ENCODE data around the gene TBP. TPM values are rescaled to one million over a fixed set of nuclear protein-coding genes. Genes with fewer than 3 reads are reported as not detected.

Gene TBP
- total RNA-seq, 3 donors from 2014 or later (not counting 1 experiment from before 2014, with no cell fraction given), result 13.0 to 18.4 (median 14.2) TPM

DNA sequence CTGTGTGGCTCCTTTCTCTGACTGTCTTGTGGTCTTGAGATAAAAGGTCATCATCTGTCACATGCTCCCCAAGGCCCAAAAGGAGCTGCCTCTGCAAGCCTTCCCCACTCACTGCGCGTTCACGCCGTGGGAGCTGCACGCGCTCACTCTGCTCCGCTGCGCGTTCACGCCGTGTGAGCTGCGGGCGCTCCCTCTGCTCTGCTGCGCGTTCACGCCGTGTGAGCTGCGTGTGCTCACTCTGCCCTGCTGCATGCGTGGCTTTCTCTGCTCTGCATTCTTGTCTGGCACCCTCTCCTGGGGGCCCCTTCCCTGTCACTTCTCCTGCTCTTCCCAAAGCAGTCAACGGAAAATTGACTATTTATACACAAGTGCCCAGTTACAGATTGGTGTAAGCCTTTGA, 43.5 kb upstream of the TBP start:
- no peak for DNase-seq
- Histone ChIP-seq H3K4me1 (ENCODE audit: control insufficient read depth, insufficient read depth, low read length) (no peaks in the 10 kb centered on the region), H3K36me3 (ENCODE audit: control insufficient read depth, insufficient read depth, low read length) (no peaks in the 10 kb centered on the region), H3K4me3 (ENCODE audit: low read length) (no peak overlapping the region), H3K27ac (ENCODE audit: low read length) (no peak overlapping the region), H3K9me3 (ENCODE audit: control insufficient read depth, insufficient read depth, low read length) (no peaks in the 10 kb centered on the region), H3K27me3 (ENCODE audit: control insufficient read depth, insufficient read depth, low read length) (no peaks in the 10 kb centered on the region)
- H3K36me3 Mint-ChIP-seq, result no peaks in the 10 kb centered on the region
- H3K27ac Mint-ChIP-seq, result no peak overlapping the region
- peaks cover 26 to 29% of the 10 kb centered on the region in 2 donors for H3K27me3 Mint-ChIP-seq (ENCODE audit: low read depth in 2 of 2)
- H3K9me3 Mint-ChIP-seq, result no peaks in the 10 kb centered on the region
- ATAC-seq, result no peak
- H3K4me1 Mint-ChIP-seq, result no peaks in the 10 kb centered on the region
- no peak overlapping the region for H3K4me3 Mint-ChIP-seq
- 96% methylated on average over 20 of the region's 20 CpGs for WGBS (ENCODE audit: insufficient coverage)
- TF ChIP-seq, protein P1, sequence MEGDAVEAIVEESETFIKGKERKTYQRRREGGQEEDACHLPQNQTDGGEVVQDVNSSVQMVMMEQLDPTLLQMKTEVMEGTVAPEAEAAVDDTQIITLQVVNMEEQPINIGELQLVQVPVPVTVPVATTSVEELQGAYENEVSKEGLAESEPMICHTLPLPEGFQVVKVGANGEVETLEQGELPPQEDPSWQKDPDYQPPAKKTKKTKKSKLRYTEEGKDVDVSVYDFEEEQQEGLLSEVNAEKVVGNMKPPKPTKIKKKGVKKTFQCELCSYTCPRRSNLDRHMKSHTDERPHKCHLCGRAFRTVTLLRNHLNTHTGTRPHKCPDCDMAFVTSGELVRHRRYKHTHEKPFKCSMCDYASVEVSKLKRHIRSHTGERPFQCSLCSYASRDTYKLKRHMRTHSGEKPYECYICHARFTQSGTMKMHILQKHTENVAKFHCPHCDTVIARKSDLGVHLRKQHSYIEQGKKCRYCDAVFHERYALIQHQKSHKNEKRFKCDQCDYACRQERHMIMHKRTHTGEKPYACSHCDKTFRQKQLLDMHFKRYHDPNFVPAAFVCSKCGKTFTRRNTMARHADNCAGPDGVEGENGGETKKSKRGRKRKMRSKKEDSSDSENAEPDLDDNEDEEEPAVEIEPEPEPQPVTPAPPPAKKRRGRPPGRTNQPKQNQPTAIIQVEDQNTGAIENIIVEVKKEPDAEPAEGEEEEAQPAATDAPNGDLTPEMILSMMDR (IDR thresholded peaks at IDR 0.05), result no peak
- intact Hi-C loops (cut with micrococcal nuclease), result loop anchor here (10.0 kb wide), 1 partner anchor 216 kb away; the partner anchor contains the start of gene DLL1

DNA sequence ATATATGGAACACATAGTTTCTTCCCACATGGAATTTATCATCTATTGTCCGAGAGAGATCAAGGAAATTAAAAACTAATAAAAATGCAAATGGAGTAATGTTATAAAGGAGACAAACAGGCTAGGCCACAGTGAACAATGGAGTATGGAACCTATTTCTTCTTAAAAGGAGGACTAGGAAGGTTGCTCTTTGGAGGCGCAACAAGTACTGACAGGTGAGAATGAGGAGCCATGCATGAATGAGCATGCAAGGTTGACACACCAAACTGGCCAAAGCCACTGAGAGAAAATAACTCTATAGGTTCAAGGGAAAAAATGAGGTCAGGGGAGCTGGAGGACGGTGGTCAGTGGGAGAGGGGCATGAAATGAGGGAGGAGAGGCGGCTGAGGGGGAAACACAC, 41.9 kb upstream of the TBP start:
- intact Hi-C loops (cut with micrococcal nuclease), result loop anchor here (10.0 kb wide), 1 partner anchor 217 kb away; the partner anchor contains the start of gene DLL1

DNA sequence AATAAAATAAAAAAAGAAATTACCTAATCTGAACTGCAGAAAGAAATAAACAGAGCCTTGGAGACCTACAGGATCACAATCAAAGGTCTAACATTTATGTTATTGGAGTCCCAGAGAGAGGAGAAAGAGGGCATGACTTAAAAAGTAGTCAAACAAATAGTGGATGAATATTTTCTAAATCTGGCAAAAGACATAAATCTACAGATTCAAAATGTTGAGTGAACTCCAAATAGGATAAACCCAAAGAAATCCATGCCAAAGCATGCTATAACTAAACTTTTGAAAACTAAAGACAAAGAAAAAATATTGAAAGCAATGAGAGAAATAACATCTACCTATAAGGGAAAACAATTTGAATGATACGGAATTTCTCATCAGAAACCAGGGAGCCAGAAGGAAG, 39.3 kb upstream of the TBP start:
- peaks cover 7 to 8% of the 10 kb centered on the region in 2 donors for H3K4me1 Mint-ChIP-seq
- no peaks in the 10 kb centered on the region for H3K36me3 Mint-ChIP-seq
- H3K4me3 ChIP-seq (ENCODE audit: low read length), result no peak overlapping the region
- no peak overlapping the region for H3K27ac ChIP-seq (ENCODE audit: low read length)
- ATAC-seq, result no peak
- WGBS (ENCODE audit: insufficient coverage), result no CpG with 5 or more reads among the region's 1 CpG
- H3K36me3 ChIP-seq (ENCODE audit: control insufficient read depth, insufficient read depth, low read length), result no peaks in the 10 kb centered on the region
- no peaks in the 10 kb centered on the region for H3K9me3 Mint-ChIP-seq
- no peak overlapping the region for H3K4me3 Mint-ChIP-seq
- no peak for DNase-seq
- H3K27me3 ChIP-seq (ENCODE audit: control insufficient read depth, insufficient read depth, low read length), result peaks cover 9% of the 10 kb centered on the region
- peaks cover 40 to 43% of the 10 kb centered on the region in 2 donors for H3K27me3 Mint-ChIP-seq (ENCODE audit: low read depth in 2 of 2)
- H3K4me1 ChIP-seq (ENCODE audit: control insufficient read depth, insufficient read depth, low read length), result peaks cover 3% of the 10 kb centered on the region
- intact Hi-C loops (cut with micrococcal nuclease), result loop anchor here (5.0 to 10.0 kb wide), 2 partner anchors 133 to 220 kb away; partner anchors contain the start of gene DLL1
- TF ChIP-seq, protein P1 (IDR thresholded peaks at IDR 0.05), result no peak
- H3K9me3 ChIP-seq (ENCODE audit: control insufficient read depth, insufficient read depth, low read length), result no peaks in the 10 kb centered on the region
- no peak overlapping the region for H3K27ac Mint-ChIP-seq

More for the DNA sequence above, 41.9 kb upstream of the TBP start:
- Mint-ChIP-seq H3K4me3 (no peak overlapping the region), H3K27me3 (ENCODE audit: low read depth in 2 of 2) (peaks cover 22% of the 10 kb centered on the region in 2 donors), H3K4me1 (peaks cover 7 to 8% of the 10 kb centered on the region in 2 donors), H3K36me3 (no peaks in the 10 kb centered on the region), H3K27ac (no peak overlapping the region), H3K9me3 (no peaks in the 10 kb centered on the region)
- Histone ChIP-seq H3K4me3 (ENCODE audit: low read length) (no peak overlapping the region), H3K36me3 (ENCODE audit: control insufficient read depth, insufficient read depth, low read length) (no peaks in the 10 kb centered on the region), H3K27ac (ENCODE audit: low read length) (no peak overlapping the region), H3K4me1 (ENCODE audit: control insufficient read depth, insufficient read depth, low read length) (peaks cover 3% of the 10 kb centered on the region), H3K9me3 (ENCODE audit: control insufficient read depth, insufficient read depth, low read length) (no peaks in the 10 kb centered on the region), H3K27me3 (ENCODE audit: control insufficient read depth, insufficient read depth, low read length) (no peaks in the 10 kb centered on the region)
- WGBS (ENCODE audit: insufficient coverage), result 82% methylated on average over 3 of the region's 4 CpGs
- ATAC-seq (no peak), DNase-seq (no peak)
- TF ChIP-seq, protein P1 (IDR thresholded peaks at IDR 0.05), result no peak

All from natural killer cell (primary cell).